Endothelial cell of umbilical vein (primary cell): ENCODE results near the gene CHN1. TPM values are rescaled to one million over a fixed set of nuclear protein-coding genes. Genes with fewer than 3 reads are reported as not detected.

ENCODE experiments used
- BruUV-seq: library from RNA; stranded (reverse); fragments of 400-500 nt; replicated peaks from 2 replicates; lab custom pipeline; 2021; lab: Mats Ljungman, UMichigan
- CTCF ChIA-PET: fragments of 300-600, 350-600 bp; sonication (Branson Sonifier 250); formaldehyde crosslinking; loops from one replicate; lab custom pipeline; 2021; ENCODE audit warnings: antibody characterized with exemption, inconsistent platforms; lab: Charles Lee
- POLR2A ChIA-PET: fragments of 300-600, 350-600 bp; sonication (Branson Sonifier 250); formaldehyde crosslinking; loops from one replicate; lab custom pipeline; 2021; ENCODE audit warnings: antibody characterized with exemption, inconsistent platforms; lab: Charles Lee
- DNase-seq: peaks from one replicate; pipeline ENCODE4 v3.0.0-alpha.2; 2011; ENCODE audit warnings: low read depth, low spot score
- FAIRE-seq: peaks from 2 replicates; lab custom pipeline; 2011; peaks lifted over from hg19 to GRCh38; lab: Jason Lieb, UNC
- H2AFZ ChIP-seq: 2 replicates; pipeline ENCODE4 v1.6.0; 2012; ENCODE audit warnings: low read depth, low read length, control low read depth, inconsistent platforms
- H3K27ac ChIP-seq: 2 replicates; pipeline ENCODE4 v1.5.1; 2011; ENCODE audit warnings: low read depth, mild to moderate bottlenecking, control low read depth, low read length, moderate library complexity; ENCODE audit not compliant: insufficient read depth
- H3K27me3 ChIP-seq, 2 experiments: 2 replicates each; pipeline versions ENCODE4 v1.6.0 to v1.6.1; 2011; ENCODE audit warnings: low read length in 2 of 2, mixed read lengths in 1 of 2; ENCODE audit not compliant: control insufficient read depth in 2 of 2, insufficient read depth in 2 of 2
- H3K36me3 ChIP-seq, 2 experiments: 2 replicates in 1 of 2; 3 replicates in 1 of 2; pipeline ENCODE4 v1.5.1; 2011; ENCODE audit warnings: low read length in 2 of 2, mild to moderate bottlenecking in 1 of 2, moderate library complexity in 1 of 2; ENCODE audit not compliant: control insufficient read depth in 2 of 2, insufficient read depth in 2 of 2; ENCODE audit errors: extremely low read depth in 1 of 2
- H3K4me1 ChIP-seq: 3 replicates; pipeline ENCODE4 v1.5.1; 2011; ENCODE audit warnings: mild to moderate bottlenecking, low read length; ENCODE audit not compliant: control insufficient read depth, insufficient read depth; ENCODE audit errors: extremely low read depth
- H3K4me2 ChIP-seq: 2 replicates; pipeline ENCODE4 v1.6.1; 2011; ENCODE audit warnings: low read length, control low read depth, mixed read lengths; ENCODE audit not compliant: insufficient read depth
- H3K4me3 ChIP-seq, 3 experiments: fragments of 200-600 bp in 1 of 3; sonication (generic), shearing (Covaris generic) in 1 of 3; replicated peaks in 1 of 3; 2 replicates each; pipeline ENCODE4 v1.5.1; 2011 to 2016; ENCODE audit warnings: control low read depth in 3 of 3, low read length in 3 of 3, mild to moderate bottlenecking in 2 of 3, inconsistent platforms in 1 of 3, low read depth in 1 of 3, moderate library complexity in 1 of 3; ENCODE audit not compliant: insufficient read depth in 1 of 3
- H3K79me2 ChIP-seq: 2 replicates; pipeline ENCODE4 v1.6.0; 2012; ENCODE audit warnings: low read length, inconsistent platforms; ENCODE audit not compliant: control insufficient read depth, insufficient read depth
- H3K9ac ChIP-seq: replicated peaks from 2 replicates; pipeline ENCODE3; 2011; ENCODE audit warnings: low read length, control low read depth; ENCODE audit not compliant: insufficient read depth; ENCODE audit errors: extremely low read depth
- H3K9me1 ChIP-seq: replicated peaks from 3 replicates; pipeline ENCODE4 v1.6.0; 2011; ENCODE audit warnings: mild to moderate bottlenecking, low read length; ENCODE audit not compliant: control insufficient read depth, insufficient read depth; ENCODE audit errors: extremely low read depth
- H3K9me3 ChIP-seq: replicated peaks from 2 replicates; pipeline ENCODE4 v1.5.1; 2012; ENCODE audit warnings: low read length, inconsistent platforms; ENCODE audit not compliant: control insufficient read depth, insufficient read depth
- H4K20me1 ChIP-seq: replicated peaks from 2 replicates; pipeline ENCODE3; 2011; ENCODE audit warnings: mild to moderate bottlenecking, low read length; ENCODE audit not compliant: control insufficient read depth, insufficient read depth; ENCODE audit errors: extremely low read depth
- EZH2 ChIP-seq: IDR thresholded peaks from 2 replicates; pipeline ENCODE4 v1.6.1; 2012; ENCODE audit warnings: borderline replicate concordance, low read depth, mild to moderate bottlenecking, moderate library complexity, low read length, inconsistent platforms; ENCODE audit not compliant: severe bottlenecking
- FOS ChIP-seq: IDR thresholded peaks from 2 replicates; pipeline ENCODE4 v1.6.1; 2011; ENCODE audit warnings: mild to moderate bottlenecking, low read length, moderate library complexity, borderline replicate concordance; ENCODE audit not compliant: insufficient read depth
- GATA2 ChIP-seq: IDR thresholded peaks from 2 replicates; pipeline ENCODE4 v1.7.0; 2011; ENCODE audit warnings: low read depth, mild to moderate bottlenecking, moderate library complexity, mixed read lengths, low read length; ENCODE audit not compliant: insufficient read length, insufficient read depth
- JUN ChIP-seq: IDR thresholded peaks from 2 replicates; pipeline ENCODE4 v1.6.1; 2011; ENCODE audit warnings: borderline replicate concordance, low read depth; ENCODE audit not compliant: insufficient read length, insufficient read depth
- MYC ChIP-seq: IDR thresholded peaks from one replicate; pipeline ENCODE4 v1.6.1; 2011; ENCODE audit warnings: mild to moderate bottlenecking, low read depth, low read length
- POLR2A ChIP-seq: IDR thresholded peaks from 2 replicates; pipeline ENCODE4 v1.6.1; 2012; ENCODE audit warnings: low read depth, mild to moderate bottlenecking, control low read depth, low read length
- POLR2AphosphoS5 ChIP-seq: IDR thresholded peaks from 2 replicates; pipeline ENCODE4 v1.6.1; 2012; ENCODE audit warnings: low read depth, mild to moderate bottlenecking, control low read depth, low read length, moderate library complexity; ENCODE audit not compliant: insufficient read depth
- dilution Hi-C: fragments of 300-500 bp; cut with MboI; formaldehyde crosslinking; loops from one replicate; pipeline ENCODE4 v1.15.0; 2019; ENCODE audit warnings: low sequenced_read_pairs; ENCODE audit not compliant: extremely low pct_ligation_motif_present
- intact Hi-C: fragments of 100-400 bp; cut with micrococcal nuclease; formaldehyde crosslinking; loops from one replicate; pipeline ENCODE4 v1.10.0; 2022
- polyA plus RNA-seq, 4 experiments: library from polyadenylated mRNA; depleted of rRNA in 3 of 4; stranded (reverse) in 3 of 4; unstranded in 1 of 4; fragments of >200 nt; gene quantifications; 2 replicates each; pipeline versions ENCODE4 v1.2.1 to v1.2.3, GENCODE V29; 2011 to 2012; ENCODE audit warnings: missing spikeins in 1 of 4
- total RNA-seq: library from RNA; stranded (reverse); gene quantifications from 2 replicates; pipeline ENCODE4 v1.2.3, GENCODE V29; 2021
- TF ChIP-seq, protein P1 (sequence below), 2 donors: IDR thresholded peaks; 1 replicate in 1 of 2; 2 replicates in 1 of 2; pipeline ENCODE4 v1.5.1; 2011; ENCODE audit warnings: low read length in 2 of 2, mild to moderate bottlenecking in 2 of 2, moderate library complexity in 2 of 2, control low read depth in 1 of 2, inconsistent platforms in 1 of 2, low read depth in 1 of 2; ENCODE audit not compliant: insufficient read depth in 1 of 2; ENCODE audit errors: extremely low read depth in 1 of 2
- TF ChIP-seq, protein P2 (sequence below): IDR thresholded peaks from 2 replicates; pipeline ENCODE4 v1.6.1; 2011; ENCODE audit not compliant: insufficient read depth, insufficient read length

The CHN1 gene
- total and polyA plus RNA-seq, 2 donors (not counting 3 experiments of a cell fraction or from before 2014, with no cell fraction given): 23.3 to 24.9 TPM

DNA sequence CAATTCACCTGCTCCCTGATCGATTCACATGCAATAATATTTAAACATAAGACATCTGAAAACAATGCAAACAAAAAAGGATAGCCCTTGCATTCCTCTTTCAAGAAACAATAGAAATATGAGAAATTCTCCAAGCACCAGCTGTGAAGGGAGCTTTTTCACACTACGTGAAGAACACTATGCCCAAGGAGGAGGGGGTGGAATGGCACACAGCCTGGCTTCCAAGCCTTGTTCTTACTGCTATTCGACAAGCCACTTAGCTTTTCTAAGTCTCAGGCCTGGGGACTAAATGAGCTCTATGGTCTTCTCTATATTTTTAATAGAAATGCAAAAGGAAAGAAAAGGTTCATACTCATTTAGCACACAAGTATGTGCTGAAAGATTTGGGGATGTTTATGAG, 148.7 kb downstream of the CHN1 start:
- H3K36me3 ChIP-seq: no peaks in the 10 kb centered on the region
- H2AFZ ChIP-seq: no peak overlapping the region
- no peaks in the 10 kb centered on the region for H4K20me1 ChIP-seq
- H3K27ac ChIP-seq: no peak overlapping the region
- ChIA-PET CTCF (interaction anchor here (1.0 to 2.5 kb wide), 3 partner anchors 10 to 81 kb away, joined by 3 to 7 read pairs (median 3); no protein-coding TSS in a partner anchor), POLR2A (no interaction called here)
- H3K79me2 ChIP-seq: no peaks in the 10 kb centered on the region
- FAIRE-seq: no peak
- H3K27me3 ChIP-seq: no peaks in the 10 kb centered on the region
- intact Hi-C loops: no loop called here
- no peaks in the 10 kb centered on the region for H3K9me1 ChIP-seq
- H3K9me3 ChIP-seq: no peaks in the 10 kb centered on the region
- DNase-seq: no peak
- H3K4me2 ChIP-seq: no peak overlapping the region
- peaks cover 6% of the 10 kb centered on the region for H3K4me1 ChIP-seq
- BruUV-seq: no TSS peak
- dilution Hi-C loops: no loop called here
- H3K4me3 ChIP-seq: no peak overlapping the region
- no peak overlapping the region for H3K9ac ChIP-seq
- TF ChIP-seq, protein P1, sequence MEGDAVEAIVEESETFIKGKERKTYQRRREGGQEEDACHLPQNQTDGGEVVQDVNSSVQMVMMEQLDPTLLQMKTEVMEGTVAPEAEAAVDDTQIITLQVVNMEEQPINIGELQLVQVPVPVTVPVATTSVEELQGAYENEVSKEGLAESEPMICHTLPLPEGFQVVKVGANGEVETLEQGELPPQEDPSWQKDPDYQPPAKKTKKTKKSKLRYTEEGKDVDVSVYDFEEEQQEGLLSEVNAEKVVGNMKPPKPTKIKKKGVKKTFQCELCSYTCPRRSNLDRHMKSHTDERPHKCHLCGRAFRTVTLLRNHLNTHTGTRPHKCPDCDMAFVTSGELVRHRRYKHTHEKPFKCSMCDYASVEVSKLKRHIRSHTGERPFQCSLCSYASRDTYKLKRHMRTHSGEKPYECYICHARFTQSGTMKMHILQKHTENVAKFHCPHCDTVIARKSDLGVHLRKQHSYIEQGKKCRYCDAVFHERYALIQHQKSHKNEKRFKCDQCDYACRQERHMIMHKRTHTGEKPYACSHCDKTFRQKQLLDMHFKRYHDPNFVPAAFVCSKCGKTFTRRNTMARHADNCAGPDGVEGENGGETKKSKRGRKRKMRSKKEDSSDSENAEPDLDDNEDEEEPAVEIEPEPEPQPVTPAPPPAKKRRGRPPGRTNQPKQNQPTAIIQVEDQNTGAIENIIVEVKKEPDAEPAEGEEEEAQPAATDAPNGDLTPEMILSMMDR (IDR thresholded peaks at IDR 0.05; ENCODE audit: extremely low read depth in 1 of 2, insufficient read depth in 1 of 2, low read depth in 1 of 2, low read length in 2 of 2): no peak
- TF ChIP-seq MYC (no peak), POLR2AphosphoS5 (no peak), FOS (no peak), POLR2A (no peak), GATA2 (no peak), JUN (no peak), EZH2 (no peak)
- TF ChIP-seq, protein P2, sequence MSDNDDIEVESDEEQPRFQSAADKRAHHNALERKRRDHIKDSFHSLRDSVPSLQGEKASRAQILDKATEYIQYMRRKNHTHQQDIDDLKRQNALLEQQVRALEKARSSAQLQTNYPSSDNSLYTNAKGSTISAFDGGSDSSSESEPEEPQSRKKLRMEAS: no peak
